Vein endothelial cell (primary cell): Measurements from ENCODE around the gene GPR146. TPM values are rescaled to one million over a fixed set of nuclear protein-coding genes. Genes with fewer than 3 reads are reported as not detected.
A peak's percentile ranks its signal among the peaks of the same experiment; 100 is the strongest.

Experiments
- small RNA-seq: library from RNA; depleted of rRNA; stranded (forward); fragments of <200 nt; gene quantifications from one replicate; pipeline ENCODE3, GENCODE V24; 2012
- total RNA-seq: library from RNA; depleted of rRNA; stranded (reverse); fragments of >200 nt; gene quantifications from 2 replicates; pipeline ENCODE4 v1.2.3, GENCODE V29; 2012

Gene GPR146
- total RNA-seq, result 13.5 and 29.4 TPM in 2 replicates

GRCh38 chr7:1044189-1045068 is at the start of gene GPR146:
GPR146 (plus strand) TSS chr7:1044546; CDS start chr7:1057516, 12,970 bp downstream.

GRCh38 chr7:1087952-1088920 is 43.9 kb downstream of the GPR146 start, which contains the start of gene GPER1:
GPER1 (plus strand) TSS chr7:1088113; CDS start chr7:1091729, 3,616 bp downstream.

Small RNAs within 50 kb of the gene (small RNA-seq; reads per million reads assigned to genes)
- gene MIR339, result 79.8 reads per million, percentile 98 among the genes with 10 or more reads in this experiment

Other genes starting within 250 kb of the GPR146 start
- 113 and 234 TPM in 2 replicates for gene SUN1, start 212.1 kb upstream of the GPR146 start, total RNA-seq
- 27.5 and 34.9 TPM in 2 replicates for gene GET4, start 168.0 kb upstream of the GPR146 start, total RNA-seq
- gene ADAP1, start 89.9 kb upstream of the GPR146 start, total RNA-seq, result 0.65 and 1.4 TPM in 2 replicates
- 9.3 and 9.5 TPM in 2 replicates for gene COX19, start 69.0 kb upstream of the GPR146 start, total RNA-seq
- not detected in 2 replicates for gene CYP2W1, start 61.4 kb upstream of the GPR146 start, total RNA-seq
- gene GPER1, start 43.6 kb downstream of the GPR146 start, total RNA-seq, result 2.3 and 4.5 TPM in 2 replicates
- gene ZFAND2A, start 115.7 kb downstream of the GPR146 start, total RNA-seq, result 17.6 and 17.9 TPM in 2 replicates
- gene UNCX, start 188.3 kb downstream of the GPR146 start, total RNA-seq, result not detected in 2 replicates